Progenitor cell of endocrine pancreas (in vitro differentiated cells): Measurements from ENCODE around the gene CYP1A2. TPM values are rescaled to one million over a fixed set of nuclear protein-coding genes. Genes with fewer than 3 reads are reported as not detected.

Experiments
- DNase-seq: peaks from one replicate; pipeline ENCODE4 v3.0.0; 2021; ENCODE audit warnings: low spot score; ENCODE audit not compliant: unreplicated experiment
- H3K27ac Mint-ChIP-seq: 2 replicates; pipeline ENCODE4 v1.8.0; 2021; ENCODE audit warnings: mild to moderate bottlenecking, moderate library complexity, mixed read lengths
- H3K27me3 Mint-ChIP-seq: 2 replicates; pipeline ENCODE4 v1.8.0; 2021; ENCODE audit warnings: mixed read lengths
- H3K36me3 Mint-ChIP-seq: 2 replicates; pipeline ENCODE4 v1.8.0; 2022; ENCODE audit warnings: mixed read lengths; ENCODE audit not compliant: insufficient read depth
- H3K4me1 Mint-ChIP-seq: 2 replicates; pipeline ENCODE4 v1.8.0; 2021; ENCODE audit warnings: low read depth, mixed read lengths
- H3K4me3 Mint-ChIP-seq: 2 replicates; pipeline ENCODE4 v1.8.0; 2021; ENCODE audit warnings: low read depth, mild to moderate bottlenecking, moderate library complexity, mixed read lengths
- H3K9me3 Mint-ChIP-seq: 2 replicates; pipeline ENCODE4 v1.8.0; 2021; ENCODE audit warnings: low read depth, mixed read lengths
- CTCF ChIP-seq: fragments of 200-600 bp; sonication (generic); IDR thresholded peaks from one replicate; pipeline ENCODE4 v1.5.0; 2021; ENCODE audit warnings: antibody characterized with exemption, mild to moderate bottlenecking; ENCODE audit not compliant: unreplicated experiment
- total RNA-seq: library from RNA; stranded (reverse); gene quantifications from 2 replicates; pipeline ENCODE4 v1.2.1, GENCODE V29; 2021

CYP1A2 gene
- total RNA-seq, 1 donor from 2014 or later, result not detected

DNA sequence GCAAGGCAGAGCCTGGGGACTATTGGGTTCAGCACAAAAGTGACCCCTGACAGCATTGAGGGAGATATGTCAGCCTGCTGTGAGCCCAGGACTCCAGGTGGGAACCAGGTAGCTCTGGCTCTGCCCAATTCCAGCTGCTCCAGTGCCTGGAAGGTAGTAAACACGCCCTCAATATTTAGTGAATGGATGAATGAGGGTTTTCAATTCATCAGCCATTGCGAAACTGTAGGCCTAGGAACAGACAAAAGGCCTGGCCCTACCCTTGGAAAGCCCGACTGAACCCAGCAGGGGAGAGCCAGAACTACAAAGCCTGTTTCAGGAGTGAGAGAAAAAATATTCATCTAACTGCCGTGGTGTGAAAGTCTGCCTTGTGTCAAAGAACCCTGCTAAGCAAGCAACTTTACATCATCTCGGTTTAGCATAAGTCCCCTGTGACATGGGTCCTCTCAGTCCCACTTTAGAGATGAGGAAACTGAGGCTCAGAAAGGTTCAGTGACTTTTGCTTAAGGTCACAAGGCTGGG, 25.1 kb downstream of the CYP1A2 start:
- H3K4me1 Mint-ChIP-seq, result peaks cover 2% of the 10 kb centered on the region
- no peak for TF ChIP-seq CTCF
- peaks cover 15% of the 10 kb centered on the region for H3K27me3 Mint-ChIP-seq
- no peak overlapping the region for H3K4me3 Mint-ChIP-seq
- no peak overlapping the region for H3K27ac Mint-ChIP-seq
- no peaks in the 10 kb centered on the region for H3K9me3 Mint-ChIP-seq
- H3K36me3 Mint-ChIP-seq, result no peaks in the 10 kb centered on the region
- DNase-seq, result no peak

- no peak for TF ChIP-seq CTCF
- no peak overlapping the region for H3K4me3 Mint-ChIP-seq
- DNase-seq, result no peak
- H3K9me3 Mint-ChIP-seq, result no peaks in the 10 kb centered on the region
- H3K36me3 Mint-ChIP-seq, result no peaks in the 10 kb centered on the region
- peaks cover 10% of the 10 kb centered on the region for H3K27me3 Mint-ChIP-seq
- peak overlapping the region; percentile 16 for H3K27ac Mint-ChIP-seq
- H3K4me1 Mint-ChIP-seq, result peaks cover 2% of the 10 kb centered on the region
These were observed 26.5 kb downstream of the CYP1A2 start for GRCh38 chr15:74775132-74775562.

DNA sequence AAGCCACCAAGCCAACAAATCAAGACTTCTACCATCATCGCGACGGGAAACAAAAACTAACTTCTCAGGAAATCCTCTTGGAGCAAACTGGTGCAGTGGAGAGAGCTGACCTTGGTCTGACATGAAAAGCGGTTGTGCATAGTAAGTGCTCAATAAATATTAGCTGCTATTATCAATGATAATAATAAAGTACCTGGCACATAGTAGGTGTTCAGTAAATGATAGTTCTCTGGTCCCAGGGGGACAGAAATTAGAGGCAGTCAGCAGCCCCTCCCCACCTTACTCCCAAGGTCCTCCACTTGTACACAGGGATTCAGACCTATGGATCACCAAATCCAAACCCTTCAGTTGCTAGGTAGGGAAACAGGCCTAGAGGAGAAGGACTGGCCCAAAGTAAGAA, 27.2 kb downstream of the CYP1A2 start:
- peaks cover 3% of the 10 kb centered on the region for H3K4me1 Mint-ChIP-seq
- H3K4me3 Mint-ChIP-seq, result no peak overlapping the region

GRCh38 chr15:74776821-74777768, 28.4 kb downstream of the CYP1A2 start:
- no peak for TF ChIP-seq CTCF
- H3K36me3 Mint-ChIP-seq, result no peaks in the 10 kb centered on the region
- H3K9me3 Mint-ChIP-seq, result no peaks in the 10 kb centered on the region
- DNase-seq, result no peak
- H3K27ac Mint-ChIP-seq, result no peak overlapping the region
- H3K4me1 Mint-ChIP-seq, result peaks cover 8% of the 10 kb centered on the region
- no peak overlapping the region for H3K4me3 Mint-ChIP-seq
- H3K27me3 Mint-ChIP-seq, result peaks cover 10% of the 10 kb centered on the region

More for the DNA sequence above, 27.2 kb downstream of the CYP1A2 start:
- H3K27ac Mint-ChIP-seq, result no peak overlapping the region
- no peaks in the 10 kb centered on the region for H3K9me3 Mint-ChIP-seq
- peaks cover 7% of the 10 kb centered on the region for H3K27me3 Mint-ChIP-seq
- H3K36me3 Mint-ChIP-seq, result no peaks in the 10 kb centered on the region
- no peak for DNase-seq
- no peak for TF ChIP-seq CTCF

DNA sequence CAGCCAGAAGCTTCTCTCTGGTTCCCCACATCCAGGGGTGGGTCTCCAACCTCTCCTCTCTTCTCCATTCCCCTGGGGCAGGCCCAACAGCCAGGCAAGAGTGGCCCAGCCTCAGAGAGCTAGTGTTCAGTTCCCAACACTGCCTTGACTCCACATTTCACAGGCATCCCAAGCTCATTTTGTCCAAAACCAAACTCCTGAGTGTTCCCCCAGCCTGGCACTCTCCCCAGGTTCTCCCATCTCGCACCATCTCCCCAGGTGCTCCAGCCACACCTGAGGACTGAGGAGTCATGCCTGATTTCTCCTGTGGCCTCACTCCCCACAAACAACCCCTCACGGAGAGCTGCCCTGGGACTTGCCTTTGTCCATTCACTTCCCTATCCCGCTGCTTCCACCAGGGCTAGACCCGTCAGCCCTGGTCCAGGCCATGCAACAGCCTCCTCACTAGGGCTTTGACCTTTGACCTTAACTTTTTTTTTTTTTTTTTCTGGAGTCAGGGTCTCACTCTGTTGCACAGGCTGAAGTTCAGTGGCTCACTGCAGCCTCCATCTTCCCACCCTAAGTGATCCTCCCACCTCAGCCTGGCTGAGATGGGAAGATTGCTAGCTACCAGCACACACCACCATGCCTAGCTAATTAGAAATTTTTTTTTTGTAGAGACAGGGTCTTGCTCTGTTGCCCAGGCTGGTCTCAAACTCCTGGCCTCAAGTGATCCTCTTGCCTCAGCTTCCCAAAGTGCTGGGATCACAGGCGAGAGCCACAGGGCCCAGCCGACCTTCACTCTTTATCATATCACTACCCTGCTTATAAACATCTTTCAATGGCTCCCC, 29.3 kb downstream of the CYP1A2 start:
- H3K27ac Mint-ChIP-seq, result no peak overlapping the region
- TF ChIP-seq CTCF, result no peak
- no peaks in the 10 kb centered on the region for H3K9me3 Mint-ChIP-seq
- H3K4me3 Mint-ChIP-seq, result no peak overlapping the region
- peaks cover 10% of the 10 kb centered on the region for H3K27me3 Mint-ChIP-seq
- no peaks in the 10 kb centered on the region for H3K36me3 Mint-ChIP-seq
- DNase-seq, result no peak
- H3K4me1 Mint-ChIP-seq, result peaks cover 11% of the 10 kb centered on the region
